GM12873 (cell line): ENCODE data around the gene TSPEAR.

Source experiments
- CTCF ChIP-seq: IDR thresholded peaks from 2 replicates; pipeline ENCODE4 v1.5.1; 2012; ENCODE audit warnings: low read depth, mild to moderate bottlenecking, moderate library complexity, low read length, control low read depth; ENCODE audit not compliant: insufficient read depth; ENCODE audit errors: missing control alignments

TSPEAR gene

GRCh38 chr21:44456915-44457736, 254.2 kb downstream of the TSPEAR start:
- TF ChIP-seq CTCF, result no peak

DNA sequence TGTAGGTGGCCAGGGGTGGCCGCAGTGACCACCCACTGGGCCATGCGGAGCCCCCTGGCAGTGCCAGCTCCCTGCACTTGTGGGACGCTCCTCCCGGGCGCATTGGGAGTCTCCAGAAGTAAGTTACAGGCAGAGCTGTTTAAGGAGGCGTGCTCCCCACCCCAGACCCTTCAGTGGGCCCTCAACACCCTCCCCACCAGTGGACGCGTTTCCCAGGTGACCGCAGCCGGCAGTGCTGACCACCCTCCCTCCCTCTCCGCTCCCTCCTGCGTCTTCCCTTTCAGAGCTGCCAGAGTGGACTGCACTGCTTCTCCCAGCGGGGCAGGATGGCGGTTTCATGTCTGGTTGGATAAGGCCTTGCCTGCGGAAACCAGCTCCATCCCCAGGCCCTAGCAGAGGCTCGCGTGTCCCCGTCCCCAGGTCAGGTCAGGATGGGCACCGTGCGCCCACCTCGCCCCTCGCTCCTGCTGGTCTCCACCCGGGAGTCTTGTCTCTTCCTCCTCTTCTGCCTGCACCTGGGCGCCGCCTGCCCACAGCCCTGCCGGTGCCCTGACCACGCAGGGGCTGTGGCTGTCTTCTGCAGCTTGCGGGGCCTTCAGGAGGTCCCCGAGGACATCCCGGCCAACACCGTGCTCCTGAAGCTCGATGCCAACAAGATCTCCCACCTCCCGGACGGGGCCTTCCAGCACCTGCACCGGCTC, 255.0 kb downstream of the TSPEAR start:
- no peak for TF ChIP-seq CTCF

- peak; percentile 44 for TF ChIP-seq CTCF
Observed at GRCh38 chr21:44455524-44456213, 255.7 kb downstream of the TSPEAR start.

DNA sequence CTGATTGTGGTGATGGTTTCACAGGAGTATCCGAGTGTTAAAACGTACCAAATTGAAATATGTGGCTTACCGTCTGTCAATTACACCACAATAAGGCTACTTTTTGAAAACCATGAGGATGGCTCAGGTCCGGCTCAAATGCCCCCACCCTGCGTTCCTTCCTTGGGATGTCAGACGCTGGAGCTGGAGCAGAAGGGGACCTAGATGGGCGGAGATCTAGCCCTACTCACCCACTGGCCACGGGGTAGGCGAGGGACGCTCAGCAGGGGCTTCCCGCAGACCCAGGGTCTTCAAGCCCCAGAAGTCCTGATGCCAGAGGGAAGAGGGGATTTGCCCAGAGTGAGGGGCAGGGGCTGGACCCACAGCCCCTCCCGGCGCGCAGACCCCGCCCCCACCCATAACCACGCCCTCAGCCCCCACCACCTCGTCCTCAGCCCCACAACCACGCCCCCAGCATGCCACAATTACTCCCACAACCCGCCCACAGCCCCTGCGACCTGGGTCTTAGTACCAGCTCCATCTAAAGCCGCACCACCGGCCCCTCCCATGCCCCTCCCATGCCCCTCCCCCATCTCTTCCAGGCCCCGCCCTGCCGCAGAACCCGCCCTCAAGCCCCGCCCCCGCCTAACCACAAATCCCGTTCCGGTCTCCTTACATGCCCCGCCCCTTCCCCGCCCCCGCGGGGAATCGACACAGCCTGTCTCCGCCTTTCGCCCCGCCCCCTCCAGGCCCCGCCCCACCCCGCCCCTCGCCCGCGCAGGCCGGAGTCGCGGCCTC, 256.4 kb downstream of the TSPEAR start, which contains the start of gene LRRC3:
LRRC3 (plus strand) TSS at position 764 of the 777 bp plus-strand sequence. CDS start 1,135 bp downstream, outside the sequence.
- TF ChIP-seq CTCF, result no peak

GRCh38 chr21:44454058-44454457, 257.3 kb downstream of the TSPEAR start:
- TF ChIP-seq CTCF, result no peak

- TF ChIP-seq CTCF, result no peak
Observed at GRCh38 chr21:44453120-44453519, 258.3 kb downstream of the TSPEAR start.

- no peak for TF ChIP-seq CTCF
Observed at GRCh38 chr21:44450999-44451398, 260.4 kb downstream of the TSPEAR start.
